Right atrium auricular region (tissue), 2 donors: Measurements from ENCODE around the gene WDR5. TPM values are rescaled to one million over a fixed set of nuclear protein-coding genes. Genes with fewer than 3 reads are reported as not detected.

Experiments used
- DNase-seq: peaks from one replicate; pipeline ENCODE4 v3.0.0-alpha.2; 2019; ENCODE audit warnings: low spot score
- H3K27ac ChIP-seq, 2 donors: fragments of 200-600 bp; sonication (generic); 1 replicate in 1 of 2; 2 replicates in 1 of 2; pipeline ENCODE4 v1.5.1; 2016 to 2019
- H3K27me3 ChIP-seq, 2 donors: fragments of 200-600 bp; sonication (generic); one replicate each; pipeline versions ENCODE4 v1.5.1 to v1.6.0; 2017 to 2019
- H3K36me3 ChIP-seq: fragments of 200-600 bp; sonication (generic); one replicate; pipeline ENCODE4 v1.5.1; 2016
- H3K4me1 ChIP-seq, 2 donors: fragments of 200-600 bp; sonication (generic); one replicate each; pipeline versions ENCODE4 v1.5.1 to v1.6.0; 2017 to 2019
- H3K4me3 ChIP-seq, 2 donors: fragments of 200-600 bp; sonication (generic); 1 replicate in 1 of 2; 2 replicates in 1 of 2; pipeline ENCODE4 v1.5.1; 2017 to 2019; ENCODE audit warnings: mild to moderate bottlenecking in 1 of 2, moderate library complexity in 1 of 2
- H3K9me3 ChIP-seq, 2 donors: fragments of 200-600 bp; sonication (generic); one replicate each; pipeline ENCODE4 v1.5.1; 2019
- total RNA-seq, 2 donors: library from RNA; depleted of rRNA; stranded (reverse); fragments of >200 nt; gene quantifications; one replicate each; pipeline ENCODE4 v1.1.0, GENCODE V29; 2016
- TF ChIP-seq, protein P1 (sequence below), 2 donors: fragments of 200-600 bp; sonication (generic); IDR thresholded peaks; one replicate each; pipeline ENCODE4 v1.5.1; 2019; ENCODE audit warnings: antibody characterized with exemption in 2 of 2

The WDR5 gene
- total RNA-seq, 2 donors from 2014 or later: 14.1 to 17.5 TPM

DNA sequence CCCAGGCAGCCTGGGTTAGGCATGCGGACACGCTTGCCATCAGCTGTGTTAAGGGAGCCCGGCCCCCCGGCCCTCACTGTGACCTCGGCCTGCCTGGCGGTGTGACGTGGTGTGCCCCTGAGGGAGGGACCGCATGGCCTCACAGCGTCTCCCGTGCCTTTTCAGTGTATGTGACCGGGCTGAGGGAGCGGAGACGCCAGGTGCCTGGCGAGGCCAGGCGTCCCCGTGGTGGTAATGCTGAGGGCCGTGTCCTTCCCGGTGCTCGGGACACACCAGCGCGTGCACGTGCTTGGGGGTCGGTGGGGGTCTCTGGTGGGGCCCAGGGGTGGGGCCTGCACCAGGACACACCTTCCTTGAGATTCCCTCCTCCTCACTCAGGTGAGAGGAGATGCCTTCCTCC lies 17.6 kb downstream of the WDR5 start:
- Histone ChIP-seq H3K36me3 (peaks cover 88% of the 10 kb centered on the region), H3K9me3 (no peaks in the 10 kb centered on the region), H3K27ac (no peak overlapping the region), H3K4me1 (no peaks in the 10 kb centered on the region), H3K4me3 (no peak overlapping the region), H3K27me3 (no peaks in the 10 kb centered on the region)
- TF ChIP-seq, protein P1, sequence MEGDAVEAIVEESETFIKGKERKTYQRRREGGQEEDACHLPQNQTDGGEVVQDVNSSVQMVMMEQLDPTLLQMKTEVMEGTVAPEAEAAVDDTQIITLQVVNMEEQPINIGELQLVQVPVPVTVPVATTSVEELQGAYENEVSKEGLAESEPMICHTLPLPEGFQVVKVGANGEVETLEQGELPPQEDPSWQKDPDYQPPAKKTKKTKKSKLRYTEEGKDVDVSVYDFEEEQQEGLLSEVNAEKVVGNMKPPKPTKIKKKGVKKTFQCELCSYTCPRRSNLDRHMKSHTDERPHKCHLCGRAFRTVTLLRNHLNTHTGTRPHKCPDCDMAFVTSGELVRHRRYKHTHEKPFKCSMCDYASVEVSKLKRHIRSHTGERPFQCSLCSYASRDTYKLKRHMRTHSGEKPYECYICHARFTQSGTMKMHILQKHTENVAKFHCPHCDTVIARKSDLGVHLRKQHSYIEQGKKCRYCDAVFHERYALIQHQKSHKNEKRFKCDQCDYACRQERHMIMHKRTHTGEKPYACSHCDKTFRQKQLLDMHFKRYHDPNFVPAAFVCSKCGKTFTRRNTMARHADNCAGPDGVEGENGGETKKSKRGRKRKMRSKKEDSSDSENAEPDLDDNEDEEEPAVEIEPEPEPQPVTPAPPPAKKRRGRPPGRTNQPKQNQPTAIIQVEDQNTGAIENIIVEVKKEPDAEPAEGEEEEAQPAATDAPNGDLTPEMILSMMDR (IDR thresholded peaks at IDR 0.05): no peak
- no peak for DNase-seq

DNA sequence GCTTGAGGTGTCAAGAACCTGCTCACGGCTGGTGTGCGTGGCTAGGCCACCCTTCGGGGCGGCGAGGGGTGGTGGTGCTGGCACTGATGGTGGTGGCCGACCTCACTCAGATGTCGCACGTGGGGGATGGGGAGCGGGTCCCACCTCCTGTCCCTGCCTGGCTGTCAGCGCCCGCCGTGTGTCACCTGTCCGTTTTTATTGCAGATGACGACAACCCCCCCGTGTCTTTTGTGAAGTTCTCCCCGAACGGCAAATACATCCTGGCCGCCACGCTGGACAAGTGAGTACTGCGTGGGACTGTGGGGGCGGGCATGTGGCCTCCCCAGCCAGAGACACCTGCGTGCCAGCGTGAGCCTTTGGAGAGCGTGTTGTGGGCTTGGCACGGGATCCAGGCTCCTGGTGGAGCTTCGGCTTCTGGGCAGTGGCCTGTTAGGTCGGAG lies 18.4 kb downstream of the WDR5 start:
- no peak overlapping the region for H3K27ac ChIP-seq
- H3K27me3 ChIP-seq: no peaks in the 10 kb centered on the region
- TF ChIP-seq, protein P1 (IDR thresholded peaks at IDR 0.05): no peak
- no peak for DNase-seq
- peaks cover 85% of the 10 kb centered on the region for H3K36me3 ChIP-seq
- H3K9me3 ChIP-seq: no peaks in the 10 kb centered on the region
- no peak overlapping the region for H3K4me3 ChIP-seq
- H3K4me1 ChIP-seq: no peaks in the 10 kb centered on the region

DNA sequence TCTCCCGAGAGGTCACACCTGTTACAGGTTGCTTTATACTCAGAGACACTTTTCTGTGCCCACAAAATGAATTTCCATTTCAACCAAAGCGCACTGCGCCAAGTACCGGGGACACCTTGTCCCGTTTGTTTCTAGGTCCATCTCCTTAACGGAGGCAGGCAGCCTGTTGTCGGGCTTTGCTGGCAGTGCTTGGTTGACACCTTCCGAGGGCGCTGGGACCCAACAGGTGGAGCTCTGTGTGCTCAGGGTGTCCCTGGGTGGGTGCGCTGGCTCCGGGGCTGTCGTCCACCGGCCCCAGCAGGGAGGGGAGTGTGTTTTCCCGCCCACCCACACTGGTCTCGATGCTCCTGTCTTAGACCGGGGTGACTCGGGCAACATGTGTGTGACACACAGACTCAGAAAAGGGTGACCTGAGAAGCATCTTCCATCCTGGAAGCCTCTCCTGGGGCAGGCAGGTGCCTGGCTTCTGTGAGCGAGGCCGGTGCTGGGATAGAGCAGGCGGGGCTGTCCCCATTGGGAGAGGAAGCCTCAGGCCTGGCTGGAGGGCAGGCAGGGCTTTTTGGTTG lies 20.0 kb downstream of the WDR5 start:
- no peak overlapping the region for H3K27ac ChIP-seq
- H3K4me1 ChIP-seq: no peaks in the 10 kb centered on the region
- H3K9me3 ChIP-seq: no peaks in the 10 kb centered on the region
- H3K27me3 ChIP-seq: no peaks in the 10 kb centered on the region
- no peak for DNase-seq
- TF ChIP-seq, protein P1 (IDR thresholded peaks at IDR 0.05): no peak
- peaks cover 71% of the 10 kb centered on the region for H3K36me3 ChIP-seq
- no peak overlapping the region for H3K4me3 ChIP-seq

DNA sequence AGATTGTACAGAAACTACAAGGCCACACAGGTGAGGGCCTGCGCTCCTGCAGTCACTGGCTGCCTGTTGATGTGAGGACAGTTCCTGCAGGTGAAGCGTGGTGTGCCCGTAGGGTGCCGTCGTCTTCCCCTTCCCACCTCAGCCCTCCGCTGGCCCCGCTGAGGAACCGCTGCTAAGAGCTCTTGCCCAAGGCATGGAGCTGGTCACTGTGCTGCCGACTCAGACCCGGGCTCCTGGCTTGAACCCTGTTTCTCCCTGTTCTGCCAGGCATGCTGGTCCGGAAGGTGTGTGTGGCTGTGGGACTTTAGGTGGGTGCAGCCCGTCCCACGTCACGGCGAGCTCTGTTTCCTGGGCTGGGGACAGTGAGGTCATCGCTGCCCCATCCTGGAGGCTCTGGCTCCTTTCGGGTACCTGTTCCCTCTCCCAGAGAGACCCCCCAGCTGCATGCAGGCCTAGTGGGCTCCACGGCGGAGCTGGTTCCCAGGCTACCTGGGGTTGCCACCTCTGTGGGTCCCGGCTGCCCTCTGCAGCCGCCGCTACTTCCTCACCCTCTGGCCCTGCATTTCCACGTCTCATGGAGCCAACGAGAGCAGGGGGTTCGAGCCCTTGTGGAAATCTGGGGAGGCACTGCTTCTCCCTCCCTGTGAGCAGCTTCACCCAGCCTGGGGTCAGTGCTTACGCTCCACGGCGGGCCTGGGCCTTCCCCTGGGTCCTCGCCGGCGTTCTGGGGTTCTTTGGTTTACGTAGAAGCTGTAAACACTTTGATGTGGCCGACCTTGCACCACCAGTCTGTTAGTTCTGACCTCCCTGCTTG lies 20.9 kb downstream of the WDR5 start:
- Histone ChIP-seq H3K36me3 (peaks cover 70% of the 10 kb centered on the region), H3K4me3 (no peak overlapping the region), H3K27ac (no peak overlapping the region), H3K27me3 (no peaks in the 10 kb centered on the region), H3K4me1 (no peaks in the 10 kb centered on the region), H3K9me3 (no peaks in the 10 kb centered on the region)
- DNase-seq: no peak
- TF ChIP-seq, protein P1 (IDR thresholded peaks at IDR 0.05): no peak

DNA sequence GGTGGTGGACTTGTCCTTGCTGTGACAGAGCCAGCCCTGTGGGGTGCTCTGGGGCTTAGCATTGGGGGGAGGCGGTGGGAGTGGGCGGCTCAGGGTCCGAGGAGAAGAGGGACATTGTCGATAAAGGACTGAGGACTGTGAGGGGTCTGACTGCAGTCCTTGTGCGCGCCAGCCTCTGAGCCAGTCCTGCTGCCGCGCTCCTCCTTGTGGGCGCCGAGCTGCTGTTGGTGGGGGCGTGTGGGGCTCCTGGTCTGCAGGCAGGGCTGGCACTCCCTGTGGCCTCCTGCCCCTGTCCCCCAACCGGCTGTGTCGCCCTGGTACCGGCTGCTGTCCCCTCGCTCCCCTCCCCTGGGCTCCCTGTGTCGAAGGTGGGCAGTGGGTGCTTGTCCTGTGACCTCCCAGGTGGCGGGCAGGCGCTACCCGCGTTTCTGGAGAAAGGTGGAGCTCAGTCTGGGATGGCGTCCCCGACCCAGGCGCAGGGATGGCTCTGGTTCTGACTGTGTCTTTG lies 21.6 kb downstream of the WDR5 start:
- no peak overlapping the region for H3K4me3 ChIP-seq
- TF ChIP-seq, protein P1 (IDR thresholded peaks at IDR 0.05): no peak

More for the DNA sequence above, 21.6 kb downstream of the WDR5 start:
- Histone ChIP-seq H3K36me3 (peaks cover 64% of the 10 kb centered on the region), H3K9me3 (no peaks in the 10 kb centered on the region), H3K4me1 (no peaks in the 10 kb centered on the region), H3K27ac (no peak overlapping the region), H3K27me3 (no peaks in the 10 kb centered on the region)
- no peak for DNase-seq
